NCI-H510A (cell line): Measurements from ENCODE around the gene CHST4.
"Not testable (repeated sequence)": the region's sequence is repeated elsewhere in the genome, so short reads cannot be mapped to it uniquely, and the experiment has no call there.

ENCODE experiments used
- DNase-seq: peaks from one replicate; lab custom pipeline; 2025; lab: John Stamatoyannopoulos, UW

CHST4 gene

GRCh38 chr16:71570144-71570543, 43.9 kb downstream of the CHST4 start:
- no peak for DNase-seq

GRCh38 chr16:71572497-71573116, 46.4 kb downstream of the CHST4 start:
- no peak for DNase-seq

GRCh38 chr16:71573387-71574094, 47.3 kb downstream of the CHST4 start:
- no peak for DNase-seq

GRCh38 chr16:71574702-71575101, 48.5 kb downstream of the CHST4 start:
- no peak for DNase-seq

- DNase-seq = no peak
Observed at GRCh38 chr16:71576971-71577370, 50.7 kb downstream of the CHST4 start, which contains the start of gene TAT. Gene TAT (minus strand): TSS chr16:71577092. CDS start chr16:71576415, 677 bp downstream.

- DNase-seq = not testable (repeated sequence)
Observed at GRCh38 chr16:71582553-71582848, 56.3 kb downstream of the CHST4 start.

- no peak for DNase-seq
Observed at GRCh38 chr16:71584543-71585317, 58.5 kb downstream of the CHST4 start.

GRCh38 chr16:71585318-71585703, 59.1 kb downstream of the CHST4 start:
- DNase-seq = no peak
